ENCODE measurements around the gene CD52. TPM values are rescaled to one million over a fixed set of nuclear protein-coding genes. Genes with fewer than 3 reads are reported as not detected.

The CD52 gene
- total RNA-seq, 1 experiment from 2014 or later = 2.0 TPM

DNA sequence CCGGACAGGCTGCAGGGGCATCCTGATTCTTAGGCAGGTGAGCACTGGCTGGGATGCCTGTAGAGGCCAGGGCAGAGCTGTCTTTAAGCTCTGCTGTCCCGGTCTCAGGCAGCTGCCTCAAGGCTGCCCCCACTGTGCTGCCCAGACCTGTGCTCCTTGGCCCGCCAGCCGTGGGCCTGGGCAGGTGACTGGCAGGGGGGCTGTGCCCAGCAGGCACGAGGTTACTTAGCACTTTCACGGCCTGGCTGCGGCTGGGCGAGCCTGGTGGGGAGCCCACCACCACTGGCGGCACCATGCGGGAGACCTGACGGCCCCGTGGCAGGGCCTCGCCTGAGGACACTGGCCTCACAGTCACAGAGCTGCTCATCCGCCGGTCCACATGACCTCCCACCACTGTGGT is 28.0 kb downstream of the CD52 start:
- no peaks in the 10 kb centered on the region for H3K9me2 ChIP-seq (ENCODE audit: insufficient read depth)
- intact Hi-C loops (cut with micrococcal nuclease) = no loop called here
- ATAC-seq = no peak
- ChIA-PET RAD21 (ENCODE audit: low non-redundant PET in 1 of 2, low total read pairs in 2 of 2, uncharacterized antibody in 2 of 2, unreplicated experiment in 2 of 2) (no interaction called here), POLR2A (no interaction called here), CTCF (interaction anchor here (1.0 kb wide), 1 partner anchor 16 kb away, joined by 3 read pairs; no protein-coding TSS in a partner anchor)
- TF ChIP-seq, protein P1, sequence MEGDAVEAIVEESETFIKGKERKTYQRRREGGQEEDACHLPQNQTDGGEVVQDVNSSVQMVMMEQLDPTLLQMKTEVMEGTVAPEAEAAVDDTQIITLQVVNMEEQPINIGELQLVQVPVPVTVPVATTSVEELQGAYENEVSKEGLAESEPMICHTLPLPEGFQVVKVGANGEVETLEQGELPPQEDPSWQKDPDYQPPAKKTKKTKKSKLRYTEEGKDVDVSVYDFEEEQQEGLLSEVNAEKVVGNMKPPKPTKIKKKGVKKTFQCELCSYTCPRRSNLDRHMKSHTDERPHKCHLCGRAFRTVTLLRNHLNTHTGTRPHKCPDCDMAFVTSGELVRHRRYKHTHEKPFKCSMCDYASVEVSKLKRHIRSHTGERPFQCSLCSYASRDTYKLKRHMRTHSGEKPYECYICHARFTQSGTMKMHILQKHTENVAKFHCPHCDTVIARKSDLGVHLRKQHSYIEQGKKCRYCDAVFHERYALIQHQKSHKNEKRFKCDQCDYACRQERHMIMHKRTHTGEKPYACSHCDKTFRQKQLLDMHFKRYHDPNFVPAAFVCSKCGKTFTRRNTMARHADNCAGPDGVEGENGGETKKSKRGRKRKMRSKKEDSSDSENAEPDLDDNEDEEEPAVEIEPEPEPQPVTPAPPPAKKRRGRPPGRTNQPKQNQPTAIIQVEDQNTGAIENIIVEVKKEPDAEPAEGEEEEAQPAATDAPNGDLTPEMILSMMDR (IDR thresholded peaks at IDR 0.05 in 2 of 3, conservative IDR thresholded peaks at IDR 0.05 in 1 of 3; ENCODE audit: borderline replicate concordance in 1 of 3, insufficient read depth in 1 of 3, low read depth in 2 of 3, low read length in 2 of 3) = no peak
- TF ChIP-seq REST (IDR thresholded peaks at IDR 0.05; ENCODE audit: low read depth) = no peak
- TF ChIP-seq ZBTB33 (IDR thresholded peaks at IDR 0.05; ENCODE audit: extremely low read depth, insufficient replicate concordance, low read length) = no peak
- no peak for TF ChIP-seq EZH2 (IDR thresholded peaks at IDR 0.05)
- TF ChIP-seq SIN3A (IDR thresholded peaks at IDR 0.05; ENCODE audit: low read depth) = no peak
- no peak for TF ChIP-seq POLR2A (IDR thresholded peaks at IDR 0.05; ENCODE audit: borderline replicate concordance, extremely low read depth, insufficient read depth, insufficient read length)
- TF ChIP-seq POLR2AphosphoS5 (IDR thresholded peaks at IDR 0.05; ENCODE audit: low read depth, low read length) = no peak
- TF ChIP-seq, protein P2, sequence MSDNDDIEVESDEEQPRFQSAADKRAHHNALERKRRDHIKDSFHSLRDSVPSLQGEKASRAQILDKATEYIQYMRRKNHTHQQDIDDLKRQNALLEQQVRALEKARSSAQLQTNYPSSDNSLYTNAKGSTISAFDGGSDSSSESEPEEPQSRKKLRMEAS (IDR thresholded peaks at IDR 0.05) = no peak
- TF ChIP-seq JUND (IDR thresholded peaks at IDR 0.05) = no peak
- no peak for TF ChIP-seq CEBPB (IDR thresholded peaks at IDR 0.05; ENCODE audit: low read depth)
- no peak for TF ChIP-seq RAD21 (IDR thresholded peaks at IDR 0.05; ENCODE audit: low read depth)
- no peak for TF ChIP-seq SRF (IDR thresholded peaks at IDR 0.05; ENCODE audit: low read depth)
- TF ChIP-seq EZH2phosphoT487 (IDR thresholded peaks at IDR 0.05; ENCODE audit: borderline replicate concordance) = no peak
- no peak for TF ChIP-seq ELF1 (IDR thresholded peaks at IDR 0.05; ENCODE audit: borderline replicate concordance, low read depth)
- TF ChIP-seq, protein P3, sequence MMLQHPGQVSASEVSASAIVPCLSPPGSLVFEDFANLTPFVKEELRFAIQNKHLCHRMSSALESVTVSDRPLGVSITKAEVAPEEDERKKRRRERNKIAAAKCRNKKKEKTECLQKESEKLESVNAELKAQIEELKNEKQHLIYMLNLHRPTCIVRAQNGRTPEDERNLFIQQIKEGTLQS (IDR thresholded peaks at IDR 0.05) = no peak
- TF ChIP-seq EGR1 (IDR thresholded peaks at IDR 0.05; ENCODE audit: low read depth) = no peak
- no peak for TF ChIP-seq YY1 (IDR thresholded peaks at IDR 0.05; ENCODE audit: extremely low read depth, insufficient replicate concordance, low read depth, low read length)
- no peak for TF ChIP-seq ZFX (IDR thresholded peaks at IDR 0.05)
- H3K79me2 ChIP-seq (ENCODE audit: insufficient read depth, low read length) = no peaks in the 10 kb centered on the region
- no peaks in the 10 kb centered on the region for H4K20me1 ChIP-seq (ENCODE audit: insufficient read depth)
- H3K9ac ChIP-seq (ENCODE audit: low read length) = no peak overlapping the region
- H3K4me2 ChIP-seq (ENCODE audit: low read length) = no peak overlapping the region
- peaks cover 15 to 18% of the 10 kb centered on the region in 2 experiments for H3K4me1 ChIP-seq (ENCODE audit: control insufficient read depth in 1 of 2, insufficient read depth in 2 of 2, low read length in 2 of 2)
- no peak overlapping the region for H3K27ac ChIP-seq (ENCODE audit: low read depth, low read length)
- H3K4me3 ChIP-seq (replicated peaks in 1 of 2; ENCODE audit: low read depth in 1 of 2, low read length in 2 of 2) = no peak overlapping the region
- no peak for DNase-seq (ENCODE audit: low read depth, low spot score)
- no peaks in the 10 kb centered on the region for H3K9me3 ChIP-seq (ENCODE audit: control insufficient read depth in 1 of 2, insufficient read depth in 1 of 2, low read depth in 1 of 2, low read length in 2 of 2)
- H3K36me3 ChIP-seq (ENCODE audit: control insufficient read depth in 1 of 2, insufficient read depth in 2 of 2, low read length in 2 of 2) = no peaks in the 10 kb centered on the region
- H2AFZ ChIP-seq (ENCODE audit: low read depth, low read length, poor library complexity, severe bottlenecking) = no peak overlapping the region
- H3K27me3 ChIP-seq (ENCODE audit: insufficient read depth, low read length) = no peaks in the 10 kb centered on the region
- BruUV-seq (replicated peaks) = no TSS peak
